Mucosa of descending colon (tissue), 3 donors: ENCODE results near the gene ATP8A1. TPM values are rescaled to one million over a fixed set of nuclear protein-coding genes. Genes with fewer than 3 reads are reported as not detected.

Experiments
- ATAC-seq: fragments of 200-7000 bp; cut with Tn5 transposase; one replicate; pipeline ENCODE4 v1.9.1; 2020; ENCODE audit warnings: mild to moderate bottlenecking, moderate library complexity
- DNase-seq, 3 donors: peaks; one replicate each; pipeline ENCODE4 v3.0.0-alpha.2; 2020
- H3K36me3 ChIP-seq: fragments of 200-600 bp; one replicate; pipeline ENCODE4 v1.8.0; 2021; ENCODE audit warnings: low read depth, mild to moderate bottlenecking
- H3K4me1 ChIP-seq: fragments of 200-600 bp; one replicate; pipeline ENCODE4 v1.8.0; 2021; ENCODE audit warnings: low read depth, mild to moderate bottlenecking
- H3K4me3 ChIP-seq: fragments of 200-600 bp; one replicate; pipeline ENCODE4 v1.8.0; 2021; ENCODE audit warnings: mild to moderate bottlenecking
- H3K9me3 ChIP-seq: fragments of 200-600 bp; one replicate; pipeline ENCODE4 v1.8.0; 2021; ENCODE audit warnings: mild to moderate bottlenecking
- intact Hi-C, 2 donors: fragments of 100-400 bp; cut with DNase I in 1 of 2; cut with micrococcal nuclease in 1 of 2; formaldehyde crosslinking; loops; one replicate each; pipeline versions ENCODE4 v1.11.0 to v1.11.1; 2022; cut with DNase I, micrococcal nuclease
- total RNA-seq, 3 donors: library from RNA; stranded (reverse); fragmentation: NEBNext Ultra II Directional in 2 of 3; extraction: Animal tissue kit (Norgen Biotek cat#: 25700) in 2 of 3; gene quantifications; one replicate each; pipeline versions ENCODE4 v1.2.1 to v1.2.4, GENCODE V29; 2021 to 2023
- TF ChIP-seq, protein P1 (sequence below): fragments of 200-600 bp; IDR thresholded peaks from one replicate; pipeline ENCODE4 v1.8.0; 2022; ENCODE audit warnings: antibody characterized with exemption, mild to moderate bottlenecking
- donor health status: DM: no; HTN: no; CAD: no; lungs with moderate emphysema.
- donor health status: DM: no; HTN: no; CAD: no.
- donor health status: DM: no; HTN: yes; CAD: no.

Gene ATP8A1
- total RNA-seq, 3 donors from 2014 or later: 40.3 to 92.0 (median 41.1) TPM

DNA sequence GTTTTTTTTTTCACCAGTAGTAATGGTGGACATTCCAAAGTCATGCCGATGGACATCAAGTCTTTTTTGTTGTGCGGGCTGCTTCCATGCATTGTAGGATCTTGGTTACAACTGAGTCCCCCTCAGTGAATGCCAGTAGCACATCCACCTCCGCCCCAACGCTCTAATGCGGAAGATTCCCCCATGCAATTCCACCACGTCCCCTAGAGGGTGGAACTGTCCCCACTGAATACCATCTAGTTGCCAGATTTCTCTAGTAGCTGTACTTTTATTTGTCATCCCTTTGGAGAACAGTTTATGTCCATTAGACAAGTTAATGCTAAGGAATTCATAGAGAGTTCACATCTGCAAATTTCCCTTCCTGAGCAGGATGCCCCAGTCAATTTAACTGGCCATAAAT, 252.9 kb downstream of the ATP8A1 start:
- TF ChIP-seq, protein P1, sequence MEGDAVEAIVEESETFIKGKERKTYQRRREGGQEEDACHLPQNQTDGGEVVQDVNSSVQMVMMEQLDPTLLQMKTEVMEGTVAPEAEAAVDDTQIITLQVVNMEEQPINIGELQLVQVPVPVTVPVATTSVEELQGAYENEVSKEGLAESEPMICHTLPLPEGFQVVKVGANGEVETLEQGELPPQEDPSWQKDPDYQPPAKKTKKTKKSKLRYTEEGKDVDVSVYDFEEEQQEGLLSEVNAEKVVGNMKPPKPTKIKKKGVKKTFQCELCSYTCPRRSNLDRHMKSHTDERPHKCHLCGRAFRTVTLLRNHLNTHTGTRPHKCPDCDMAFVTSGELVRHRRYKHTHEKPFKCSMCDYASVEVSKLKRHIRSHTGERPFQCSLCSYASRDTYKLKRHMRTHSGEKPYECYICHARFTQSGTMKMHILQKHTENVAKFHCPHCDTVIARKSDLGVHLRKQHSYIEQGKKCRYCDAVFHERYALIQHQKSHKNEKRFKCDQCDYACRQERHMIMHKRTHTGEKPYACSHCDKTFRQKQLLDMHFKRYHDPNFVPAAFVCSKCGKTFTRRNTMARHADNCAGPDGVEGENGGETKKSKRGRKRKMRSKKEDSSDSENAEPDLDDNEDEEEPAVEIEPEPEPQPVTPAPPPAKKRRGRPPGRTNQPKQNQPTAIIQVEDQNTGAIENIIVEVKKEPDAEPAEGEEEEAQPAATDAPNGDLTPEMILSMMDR: no peak
- intact Hi-C loops: no loop called here
- ATAC-seq: no peak

DNA sequence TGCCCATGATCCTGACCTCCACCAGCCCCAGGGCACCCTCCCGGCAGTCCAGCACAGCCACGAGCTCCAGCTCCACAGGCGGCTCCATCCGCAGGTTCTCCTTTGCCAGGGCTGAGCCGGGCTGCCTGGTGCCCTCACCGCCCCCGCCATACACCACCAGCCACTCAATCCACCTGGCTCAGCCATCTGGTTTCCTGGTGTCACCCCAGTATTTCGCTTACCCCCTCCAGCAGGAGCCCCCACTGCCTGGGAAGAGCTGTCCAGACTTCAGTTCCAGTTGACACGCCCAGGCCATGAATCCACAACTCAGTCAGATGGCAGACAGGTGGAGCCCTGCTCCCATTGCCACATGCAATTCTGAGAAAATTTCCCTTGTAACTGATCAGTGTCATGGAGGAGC, 255.7 kb downstream of the ATP8A1 start:
- TF ChIP-seq, protein P1: no peak
- DNase-seq: peak in 1 of 3 donors; percentile 16
- H3K4me3 ChIP-seq: no peak overlapping the region
- no peaks in the 10 kb centered on the region for H3K36me3 ChIP-seq
- peak; percentile 39 for ATAC-seq
- H3K9me3 ChIP-seq: no peaks in the 10 kb centered on the region
- peaks cover 30% of the 10 kb centered on the region for H3K4me1 ChIP-seq
- intact Hi-C loops: no loop called here

More for the DNA sequence above, 252.9 kb downstream of the ATP8A1 start:
- Histone ChIP-seq H3K4me1 (peaks cover 5% of the 10 kb centered on the region), H3K4me3 (no peak overlapping the region), H3K9me3 (no peaks in the 10 kb centered on the region), H3K36me3 (no peaks in the 10 kb centered on the region)
- no peak for DNase-seq

DNA sequence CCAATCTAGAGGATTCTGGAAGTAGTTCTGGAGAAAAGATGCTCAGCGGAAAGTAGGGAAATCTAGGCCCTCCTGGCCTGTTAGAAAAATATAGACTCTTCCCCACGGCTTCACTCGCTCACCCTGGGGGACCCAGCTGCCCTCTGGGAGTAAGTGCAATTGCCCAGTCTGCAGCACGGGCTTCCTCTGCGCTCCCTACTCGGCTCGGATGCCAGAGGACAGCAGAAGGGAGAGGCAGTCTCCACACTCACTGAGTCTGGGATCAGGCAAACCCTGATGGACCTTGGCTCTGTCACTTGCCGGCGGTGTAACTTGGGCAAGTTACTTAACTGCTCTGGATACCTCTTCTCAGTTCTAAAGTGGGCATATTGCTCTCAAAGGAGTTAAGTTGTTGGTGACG, 257.5 kb downstream of the ATP8A1 start:
- H3K9me3 ChIP-seq: no peaks in the 10 kb centered on the region
- H3K4me1 ChIP-seq: peaks cover 30% of the 10 kb centered on the region
- peak; percentile 10 for ATAC-seq
- TF ChIP-seq, protein P1: no peak
- H3K36me3 ChIP-seq: no peaks in the 10 kb centered on the region
- intact Hi-C loops: no loop called here
- no peak overlapping the region for H3K4me3 ChIP-seq
- no peak for DNase-seq

DNA sequence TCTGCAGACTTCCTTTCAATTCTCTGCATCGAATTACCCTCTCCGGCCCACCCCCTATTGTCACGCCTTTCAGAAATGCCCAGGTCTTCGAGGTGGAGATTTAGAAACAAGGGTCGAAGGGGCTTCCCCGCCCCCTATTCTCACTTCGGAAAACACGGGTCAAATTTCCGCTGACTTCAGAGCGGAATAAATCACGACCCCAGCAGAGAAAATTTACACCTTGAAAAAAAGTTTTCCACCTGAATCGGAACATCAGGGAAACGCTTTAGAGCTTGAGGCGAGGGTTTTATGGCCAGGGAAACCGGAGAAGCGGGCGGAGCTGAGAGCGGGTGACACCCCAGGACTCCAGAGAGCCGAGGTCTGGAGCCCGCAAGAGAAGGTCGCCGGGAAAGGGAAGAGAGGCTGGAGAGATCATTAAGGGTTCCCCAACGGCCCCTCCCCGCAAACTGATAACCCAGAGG, 258.0 kb downstream of the ATP8A1 start:
- no peak for ATAC-seq

DNA sequence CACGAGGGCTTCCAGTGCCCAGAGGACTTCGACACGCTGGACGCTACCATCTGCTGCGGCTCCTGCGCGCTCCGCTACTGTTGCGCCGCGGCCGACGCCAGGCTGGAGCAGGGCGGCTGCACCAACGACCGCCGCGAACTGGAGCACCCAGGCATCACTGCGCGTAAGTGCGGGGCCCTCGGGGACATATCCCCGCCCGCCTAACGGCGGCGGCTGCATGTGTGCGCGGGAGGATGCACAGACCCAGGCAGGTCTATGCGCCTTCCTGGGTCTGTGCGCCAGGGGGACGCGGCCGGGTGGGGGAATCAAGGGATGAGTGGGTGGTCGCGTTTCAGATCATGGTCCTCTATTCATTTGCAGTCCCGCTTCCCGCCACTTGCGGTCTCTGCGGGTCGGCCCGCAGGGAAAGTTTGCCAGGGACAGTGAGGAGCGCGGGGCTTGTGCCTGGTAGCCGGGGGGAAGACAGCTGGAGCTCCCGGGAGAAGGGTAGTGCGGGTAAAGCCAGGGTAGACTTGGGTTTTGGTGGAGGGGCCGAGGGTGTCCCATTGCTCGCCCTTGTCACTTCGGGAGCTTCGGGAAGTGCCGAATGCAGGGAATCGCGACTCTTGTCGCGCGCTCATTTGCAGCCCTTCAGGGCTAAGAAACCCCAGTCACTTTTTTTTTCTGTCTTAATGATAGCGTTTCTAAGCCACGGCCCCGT, 258.6 kb downstream of the ATP8A1 start:
- intact Hi-C loops: no loop called here
- Histone ChIP-seq H3K36me3 (no peaks in the 10 kb centered on the region), H3K9me3 (no peaks in the 10 kb centered on the region), H3K4me3 (no peak overlapping the region), H3K4me1 (peaks cover 30% of the 10 kb centered on the region)
- DNase-seq (peak in 1 of 3 donors; percentile 40), ATAC-seq (peak; percentile 57)
- TF ChIP-seq, protein P1: no peak

More for the DNA sequence above, 258.0 kb downstream of the ATP8A1 start:
- no peak overlapping the region for H3K4me3 ChIP-seq
- H3K4me1 ChIP-seq: peaks cover 30% of the 10 kb centered on the region
- no peaks in the 10 kb centered on the region for H3K36me3 ChIP-seq
- intact Hi-C loops: no loop called here
- no peak for DNase-seq
- no peaks in the 10 kb centered on the region for H3K9me3 ChIP-seq
- TF ChIP-seq, protein P1: no peak
